Measurements from ENCODE around the gene RPS16.
A peak's percentile ranks its signal among the peaks of the same experiment; 100 is the strongest.

The RPS16 gene

DNA sequence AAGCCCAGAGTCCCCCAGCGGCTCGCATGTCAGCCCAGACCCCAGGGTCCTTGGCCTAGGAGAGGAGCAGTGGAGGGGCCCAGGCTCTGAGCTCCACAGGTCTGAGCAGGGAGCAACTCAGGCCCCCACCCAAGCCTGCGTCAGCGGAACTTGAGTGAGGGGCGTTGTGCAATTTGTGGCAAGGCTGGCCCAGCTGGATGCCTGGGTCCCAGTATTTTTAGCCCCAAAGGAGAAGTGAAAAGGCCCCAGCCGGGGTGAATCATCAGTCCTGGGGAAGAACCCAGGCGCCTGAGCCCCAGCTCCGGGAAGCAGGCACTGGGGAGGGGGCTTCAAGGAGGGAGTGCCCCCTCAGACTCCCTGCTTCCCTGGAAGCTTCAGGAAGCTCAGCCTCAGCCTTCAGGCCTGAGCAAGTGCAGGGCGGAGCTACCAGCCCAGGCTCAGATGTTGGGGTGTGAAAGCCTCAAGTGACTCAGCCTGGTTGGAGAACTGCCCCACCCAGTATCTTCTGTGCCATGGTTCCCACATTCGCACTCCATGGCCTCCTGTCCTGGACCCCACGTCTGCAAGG is 37.4 kb downstream of the RPS16 start:
- Histone ChIP-seq H3K4me1 (peaks cover 6 to 40% (median 32%) of the 10 kb centered on the region in 4 donors), H3K27me3 (no peaks in the 10 kb centered on the region), H3K27ac (peak overlapping the region; percentile 99 to 100), H3K4me3 (peak overlapping the region in 1 of 2 donors; percentile 5), H3K9me3 (no peaks in the 10 kb centered on the region), H3K36me3 (peaks cover 0 to 46% (median 36%) of the 10 kb centered on the region in 3 donors)
- intact Hi-C loops (cut with DNase I; ENCODE audit: low total_unique reads), result no loop called here
- TF ChIP-seq, protein P1, sequence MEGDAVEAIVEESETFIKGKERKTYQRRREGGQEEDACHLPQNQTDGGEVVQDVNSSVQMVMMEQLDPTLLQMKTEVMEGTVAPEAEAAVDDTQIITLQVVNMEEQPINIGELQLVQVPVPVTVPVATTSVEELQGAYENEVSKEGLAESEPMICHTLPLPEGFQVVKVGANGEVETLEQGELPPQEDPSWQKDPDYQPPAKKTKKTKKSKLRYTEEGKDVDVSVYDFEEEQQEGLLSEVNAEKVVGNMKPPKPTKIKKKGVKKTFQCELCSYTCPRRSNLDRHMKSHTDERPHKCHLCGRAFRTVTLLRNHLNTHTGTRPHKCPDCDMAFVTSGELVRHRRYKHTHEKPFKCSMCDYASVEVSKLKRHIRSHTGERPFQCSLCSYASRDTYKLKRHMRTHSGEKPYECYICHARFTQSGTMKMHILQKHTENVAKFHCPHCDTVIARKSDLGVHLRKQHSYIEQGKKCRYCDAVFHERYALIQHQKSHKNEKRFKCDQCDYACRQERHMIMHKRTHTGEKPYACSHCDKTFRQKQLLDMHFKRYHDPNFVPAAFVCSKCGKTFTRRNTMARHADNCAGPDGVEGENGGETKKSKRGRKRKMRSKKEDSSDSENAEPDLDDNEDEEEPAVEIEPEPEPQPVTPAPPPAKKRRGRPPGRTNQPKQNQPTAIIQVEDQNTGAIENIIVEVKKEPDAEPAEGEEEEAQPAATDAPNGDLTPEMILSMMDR (IDR thresholded peaks at IDR 0.05), result no peak
- DNase-seq, result peak; percentile 86 to 90

DNA sequence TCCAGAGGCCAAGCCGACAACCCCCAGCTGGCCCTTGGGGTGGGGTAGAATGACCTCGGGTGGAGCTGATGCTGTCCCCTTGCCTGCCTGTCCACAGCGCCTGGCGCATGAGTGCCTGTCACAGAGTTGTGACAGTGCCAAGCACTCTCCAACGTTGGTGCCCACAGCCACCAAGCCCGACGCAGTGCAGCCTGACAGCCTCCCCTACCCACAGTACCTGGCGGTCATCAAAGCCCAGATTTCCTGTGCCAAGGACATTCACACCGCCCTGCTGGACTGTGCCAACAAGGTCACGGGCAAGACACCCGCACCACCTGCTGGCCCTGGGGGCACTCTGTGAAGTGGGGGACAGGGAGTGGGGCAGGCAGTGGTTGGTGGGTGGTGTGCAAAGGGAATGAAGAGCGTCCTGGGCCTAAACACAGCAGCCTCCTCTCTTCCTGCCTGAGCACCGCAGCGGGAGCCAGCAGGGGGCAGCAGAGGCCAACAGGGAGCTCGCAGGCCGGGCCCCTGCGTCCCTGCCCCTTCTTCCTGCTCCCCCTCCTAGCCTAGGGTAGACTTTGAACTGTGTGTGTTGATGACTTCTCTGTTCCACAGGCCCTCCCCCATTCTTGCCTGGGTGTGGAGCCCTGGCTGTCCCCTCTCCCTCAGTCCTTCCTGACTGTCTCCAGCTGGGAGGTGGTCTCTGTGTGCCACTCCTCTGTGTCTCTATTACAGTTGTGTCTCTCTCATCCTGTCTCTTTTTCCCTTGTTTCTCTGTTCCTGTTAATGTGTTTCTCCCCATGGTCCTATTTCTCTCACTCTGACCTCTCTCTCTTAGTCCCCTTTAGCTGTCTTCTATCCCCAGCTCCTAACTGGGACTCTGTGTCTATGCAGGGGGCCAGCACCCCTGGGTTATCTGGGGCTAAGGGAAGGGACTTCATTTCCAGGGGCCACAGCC is 38.1 kb downstream of the RPS16 start:
- TF ChIP-seq, protein P1 (IDR thresholded peaks at IDR 0.05), result peak; percentile 98
- peak; percentile 91 to 93 for DNase-seq
- peaks cover 0 to 47% (median 39%) of the 10 kb centered on the region in 3 donors for H3K36me3 ChIP-seq
- no peaks in the 10 kb centered on the region for H3K9me3 ChIP-seq
- H3K4me3 ChIP-seq, result peak overlapping the region in 1 of 2 donors; percentile 5
- no peaks in the 10 kb centered on the region for H3K27me3 ChIP-seq
- H3K4me1 ChIP-seq, result peaks cover 6 to 37% (median 30%) of the 10 kb centered on the region in 4 donors
- intact Hi-C loops (cut with DNase I; ENCODE audit: low total_unique reads), result no loop called here
- H3K27ac ChIP-seq, result peak overlapping the region; percentile 99 to 100

DNA sequence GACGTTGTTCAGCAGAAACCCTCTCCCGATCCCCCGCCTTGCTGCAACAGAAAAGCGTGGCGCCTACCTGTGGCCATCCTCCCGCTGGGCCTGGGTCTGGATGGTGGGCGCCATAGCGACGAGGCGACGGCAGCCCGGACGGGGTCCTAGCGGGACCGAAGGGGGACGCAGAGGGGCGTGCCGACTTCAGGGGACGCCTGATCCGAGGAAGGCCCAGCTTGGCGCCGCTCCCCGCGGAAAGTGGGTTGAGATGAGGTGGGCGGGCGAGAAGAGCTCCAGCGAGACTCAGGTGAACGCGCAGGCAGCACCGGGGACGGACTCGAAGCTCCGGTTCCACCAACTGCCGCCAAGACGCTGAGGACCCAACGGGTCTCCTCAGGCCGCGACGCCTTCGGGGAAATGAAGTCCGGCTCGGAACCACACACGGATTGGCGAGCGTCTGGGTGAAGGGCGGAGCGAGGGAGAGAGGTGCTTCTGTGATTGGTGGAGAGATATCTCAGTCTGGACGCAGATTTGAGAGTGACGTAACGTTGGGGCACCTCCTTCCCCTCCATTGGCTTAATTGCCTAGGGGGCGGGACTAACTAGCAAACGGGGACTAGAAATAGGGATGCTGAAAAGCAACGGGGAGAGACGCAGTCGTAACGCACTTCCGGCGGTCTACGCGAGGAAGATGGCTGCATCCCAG is 44.9 kb downstream of the RPS16 start, which contains the start of the genes MED29 and PAF1:
Gene MED29, plus strand, starts transcription at position 628 of the 687 bp plus-strand sequence. Its CDS starts 45 bp downstream, at position 673.
Gene PAF1, minus strand, starts transcription at position 356 of the 687 bp plus-strand sequence. Its CDS starts 242 bp downstream, at position 114.
- DNase-seq, result peak; percentile 98 to 99
- intact Hi-C loops (cut with DNase I; ENCODE audit: low total_unique reads), result no loop called here
- H3K4me1 ChIP-seq, result peaks cover 0 to 33% (median 23%) of the 10 kb centered on the region in 4 donors
- H3K4me3 ChIP-seq, result peak within 1 kb of the TSS; percentile 72 to 85
- no peaks in the 10 kb centered on the region for H3K9me3 ChIP-seq
- no peaks in the 10 kb centered on the region for H3K27me3 ChIP-seq
- H3K36me3 ChIP-seq, result peaks cover 18 to 64% (median 60%) of the 10 kb centered on the region in 3 donors
- TF ChIP-seq, protein P1 (IDR thresholded peaks at IDR 0.05), result peak in 1 of 2 experiments; percentile 25
- H3K27ac ChIP-seq, result peak within 1 kb of the TSS; percentile 96 to 98

DNA sequence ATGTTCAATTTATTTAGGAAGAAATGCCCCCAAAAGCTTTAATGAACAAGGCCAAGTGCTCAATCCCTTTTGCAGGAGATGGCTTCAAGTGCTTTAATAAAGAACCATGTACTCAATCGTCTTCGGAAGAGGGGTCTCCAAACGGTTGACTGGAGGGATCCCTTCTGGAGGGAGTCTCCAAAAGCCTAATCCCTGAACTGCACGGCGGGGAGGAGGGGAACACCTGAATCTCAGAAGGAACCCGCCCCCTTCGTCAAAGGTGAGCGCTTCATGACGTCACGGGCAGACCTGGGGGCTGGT is 45.3 kb downstream of the RPS16 start:
- DNase-seq, result no peak
- H3K36me3 ChIP-seq, result peaks cover 21 to 64% (median 60%) of the 10 kb centered on the region in 3 donors
- H3K9me3 ChIP-seq, result no peaks in the 10 kb centered on the region
- intact Hi-C loops (cut with DNase I; ENCODE audit: low total_unique reads), result no loop called here
- peak overlapping the region; percentile 96 to 98 for H3K27ac ChIP-seq
- TF ChIP-seq, protein P1 (IDR thresholded peaks at IDR 0.05), result no peak
- peaks cover 0 to 33% (median 23%) of the 10 kb centered on the region in 4 donors for H3K4me1 ChIP-seq
- H3K27me3 ChIP-seq, result no peaks in the 10 kb centered on the region
- H3K4me3 ChIP-seq, result peak overlapping the region; percentile 72 to 85

DNA sequence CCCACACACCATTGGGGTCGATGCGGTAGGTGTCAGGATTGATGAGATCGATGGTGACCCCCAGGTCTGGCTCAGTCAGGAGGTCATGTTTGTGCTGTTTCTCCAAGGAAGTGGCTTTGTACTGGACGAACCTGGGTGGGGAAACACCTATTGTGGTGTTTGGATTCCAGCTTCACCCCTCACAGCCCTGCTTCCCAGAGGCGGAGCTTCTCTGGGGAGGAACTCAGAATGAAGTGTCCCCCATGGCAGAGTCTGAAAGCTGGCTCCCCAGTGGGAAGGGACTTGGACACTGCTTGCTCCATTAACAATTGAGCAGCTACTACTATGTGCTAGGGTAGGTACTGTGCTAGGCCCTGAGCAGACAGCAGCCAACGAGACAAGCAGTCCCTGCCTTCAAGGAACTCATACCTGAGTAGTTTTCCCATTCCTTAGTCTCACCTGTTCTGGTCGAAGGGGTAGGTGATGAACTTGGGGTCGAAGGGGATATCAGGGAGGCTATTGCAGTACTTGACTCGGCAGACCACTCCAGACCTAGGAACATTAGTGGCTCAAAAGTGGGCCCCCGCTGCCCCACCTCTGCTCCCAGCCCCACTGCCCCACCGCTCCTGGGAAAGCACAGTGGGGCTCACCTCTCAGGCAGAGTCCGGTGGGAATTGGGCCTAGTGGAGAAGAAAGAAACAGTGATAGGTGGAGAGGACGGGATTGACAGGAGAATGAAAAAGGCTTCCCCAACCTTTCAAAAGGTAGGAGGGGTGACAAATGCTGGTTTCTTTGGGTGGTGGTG is 45.9 kb downstream of the RPS16 start:
- peak overlapping the region; percentile 96 to 98 for H3K27ac ChIP-seq
- TF ChIP-seq, protein P1 (IDR thresholded peaks at IDR 0.05), result no peak
- H3K4me1 ChIP-seq, result peaks cover 0 to 33% (median 23%) of the 10 kb centered on the region in 4 donors
- H3K36me3 ChIP-seq, result peaks cover 21 to 64% (median 60%) of the 10 kb centered on the region in 3 donors
- no peak for DNase-seq
- H3K4me3 ChIP-seq, result peak overlapping the region; percentile 72 to 85
- H3K27me3 ChIP-seq, result no peaks in the 10 kb centered on the region
- intact Hi-C loops (cut with DNase I; ENCODE audit: low total_unique reads), result no loop called here
- no peaks in the 10 kb centered on the region for H3K9me3 ChIP-seq

Data from tibial artery (tissue), 4 donors.